GM10248 (cell line): ENCODE measurements around the gene CLDN1.

Source experiments
- CTCF ChIA-PET: fragments of 300-600 bp; sonication (Branson Sonifier 250); formaldehyde crosslinking; extraction: SDS; loops from one replicate; lab custom pipeline; 2021; ENCODE audit warnings: antibody characterized with exemption; lab: Yijun Ruan, JAX
- POLR2A ChIA-PET: fragments of 350-650 bp; sonication (Branson Sonifier 250); formaldehyde crosslinking; extraction: SDS; loops from one replicate; lab custom pipeline; 2020; ENCODE audit warnings: antibody characterized with exemption; lab: Yijun Ruan, JAX
- DNase-seq: peaks from one replicate; pipeline ENCODE4 v3.0.0; 2012; ENCODE audit errors: extremely low spot score
- CTCF ChIP-seq: IDR thresholded peaks from 2 replicates; pipeline ENCODE4 v1.5.1; 2012; ENCODE audit warnings: mild to moderate bottlenecking, low read depth; ENCODE audit errors: extremely low read depth, missing control alignments, control extremely low read depth

The CLDN1 gene

GRCh38 chr3:190352861-190353457 is 30.7 kb upstream of the CLDN1 start:
- TF ChIP-seq CTCF, result no peak
- POLR2A ChIA-PET, result no interaction called here
- no peak for DNase-seq
- CTCF ChIA-PET, result interaction anchor here (0.9 to 2.2 kb wide), 3 partner anchors 8 to 32 kb away, joined by 3 to 8 read pairs (median 3); partner anchors contain the start of gene CLDN1

- no peak for TF ChIP-seq CTCF
- ChIA-PET CTCF (no interaction called here), POLR2A (no interaction called here)
- no peak for DNase-seq
Measured at GRCh38 chr3:190346541-190346940, 24.3 kb upstream of the CLDN1 start.

GRCh38 chr3:190345878-190346277 is 23.6 kb upstream of the CLDN1 start:
- CTCF ChIA-PET, result interaction anchor here (1.2 to 1.9 kb wide), 2 partner anchors 11 to 24 kb away, joined by 4 to 8 read pairs; partner anchors contain the start of gene CLDN1
- no peak for DNase-seq
- POLR2A ChIA-PET, result no interaction called here
- TF ChIP-seq CTCF, result no peak

- DNase-seq, result no peak
- ChIA-PET POLR2A (no interaction called here), CTCF (interaction anchor here (1.2 to 1.9 kb wide), 3 partner anchors 12 to 23 kb away, joined by 4 to 8 read pairs (median 6); partner anchors contain the start of gene CLDN1)
- TF ChIP-seq CTCF, result no peak
Measured at GRCh38 chr3:190345027-190345821, 23.0 kb upstream of the CLDN1 start.

- ChIA-PET POLR2A (no interaction called here), CTCF (no interaction called here)
- no peak for DNase-seq
- TF ChIP-seq CTCF, result no peak
Measured at GRCh38 chr3:190340071-190340470, 17.8 kb upstream of the CLDN1 start.

- TF ChIP-seq CTCF, result peak; percentile 13
- no peak for DNase-seq
- CTCF ChIA-PET, result interaction anchor here (1.0 to 3.5 kb wide), 4 partner anchors 12 to 392 kb away, joined by 4 to 17 read pairs (median 6); partner anchors contain the start of gene CLDN1
- POLR2A ChIA-PET, result no interaction called here
Measured at GRCh38 chr3:190339130-190339529, 16.9 kb upstream of the CLDN1 start.
